Transverse colon (tissue), 3 donors: ENCODE measurements around the gene ZNF236.

Experiments used
- EP300 ChIP-seq: sonication (generic); formaldehyde crosslinking; IDR thresholded peaks from one replicate; pipeline ENCODE4 v1.6.1; 2017; ENCODE audit warnings: antibody characterized with exemption, low read depth
- POLR2A ChIP-seq: fragments of 450-650 bp; IDR thresholded peaks from one replicate; pipeline ENCODE4 v1.6.1; 2016; ENCODE audit warnings: antibody characterized with exemption, mild to moderate bottlenecking, moderate library complexity
- TF ChIP-seq, protein P1 (sequence below), 5 experiments: fragments of 200-600 bp in 3 of 5; fragments of 450-650 bp in 2 of 5; sonication (generic) in 3 of 5; IDR thresholded peaks; 1 replicate in 2 of 5; 2 replicates in 3 of 5; pipeline ENCODE4 v1.5.1; 2016 to 2017; ENCODE audit warnings: antibody characterized with exemption in 5 of 5, inconsistent platforms in 3 of 5, mild to moderate bottlenecking in 2 of 5, moderate library complexity in 1 of 5

DNA sequence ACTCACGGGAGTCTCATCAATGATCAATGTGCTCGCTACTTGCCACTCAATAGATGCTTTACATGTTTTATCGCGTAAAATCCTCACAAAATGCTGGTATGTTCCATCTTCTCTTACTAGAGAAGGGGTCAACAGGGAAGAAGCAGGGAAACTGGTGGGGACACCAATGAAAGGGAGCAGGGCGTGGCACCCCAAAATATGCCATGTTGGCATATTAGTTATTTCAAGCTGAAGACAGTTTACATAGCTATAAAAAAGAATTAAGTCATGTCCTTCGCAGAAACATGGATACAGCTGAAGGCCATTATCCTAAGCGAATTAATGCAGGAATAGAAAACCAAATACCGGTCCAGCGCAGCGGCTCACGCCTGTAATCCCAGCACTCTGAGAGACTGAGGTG, 8.1 kb upstream of the ZNF236 start:
- TF ChIP-seq, protein P1, sequence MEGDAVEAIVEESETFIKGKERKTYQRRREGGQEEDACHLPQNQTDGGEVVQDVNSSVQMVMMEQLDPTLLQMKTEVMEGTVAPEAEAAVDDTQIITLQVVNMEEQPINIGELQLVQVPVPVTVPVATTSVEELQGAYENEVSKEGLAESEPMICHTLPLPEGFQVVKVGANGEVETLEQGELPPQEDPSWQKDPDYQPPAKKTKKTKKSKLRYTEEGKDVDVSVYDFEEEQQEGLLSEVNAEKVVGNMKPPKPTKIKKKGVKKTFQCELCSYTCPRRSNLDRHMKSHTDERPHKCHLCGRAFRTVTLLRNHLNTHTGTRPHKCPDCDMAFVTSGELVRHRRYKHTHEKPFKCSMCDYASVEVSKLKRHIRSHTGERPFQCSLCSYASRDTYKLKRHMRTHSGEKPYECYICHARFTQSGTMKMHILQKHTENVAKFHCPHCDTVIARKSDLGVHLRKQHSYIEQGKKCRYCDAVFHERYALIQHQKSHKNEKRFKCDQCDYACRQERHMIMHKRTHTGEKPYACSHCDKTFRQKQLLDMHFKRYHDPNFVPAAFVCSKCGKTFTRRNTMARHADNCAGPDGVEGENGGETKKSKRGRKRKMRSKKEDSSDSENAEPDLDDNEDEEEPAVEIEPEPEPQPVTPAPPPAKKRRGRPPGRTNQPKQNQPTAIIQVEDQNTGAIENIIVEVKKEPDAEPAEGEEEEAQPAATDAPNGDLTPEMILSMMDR (IDR thresholded peaks at IDR 0.05) = no peak
- TF ChIP-seq POLR2A (no peak), EP300 (no peak)
